Suprapubic skin (tissue), 3 donors: ENCODE data around the gene NEGR1.

Experiments
- CTCF ChIP-seq, 2 donors: fragments of 200-600 bp in 1 of 2; fragments of 450-650 bp in 1 of 2; sonication (generic) in 1 of 2; IDR thresholded peaks; one replicate each; pipeline ENCODE4 v1.5.1; 2016 to 2019; ENCODE audit warnings: antibody characterized with exemption in 2 of 2, mild to moderate bottlenecking in 1 of 2, moderate library complexity in 1 of 2
- POLR2A ChIP-seq, 2 donors: fragments of 450-650 bp; IDR thresholded peaks; one replicate each; pipeline ENCODE4 v1.6.1; 2017; ENCODE audit warnings: antibody characterized with exemption in 2 of 2, mild to moderate bottlenecking in 2 of 2, moderate library complexity in 2 of 2

- no peak for TF ChIP-seq CTCF (IDR thresholded peaks at IDR 0.05)
- no peak for TF ChIP-seq POLR2A (IDR thresholded peaks at IDR 0.05)
Observed at GRCh38 chr1:71522721-71523120, 759.6 kb downstream of the NEGR1 start.
